GM19372 (cell line): ENCODE results near the gene ISM1.

ENCODE experiments used
- ATAC-seq: cut with Tn5 transposase; IDR thresholded peaks from one replicate; pipeline ENCODE4 v1.9.1; 2021; ENCODE audit warnings: mild to moderate bottlenecking, low read depth, moderate library complexity; ENCODE audit not compliant: unreplicated experiment

ISM1 gene

GRCh38 chr20:13220904-13221297 is at the start of gene ISM1:
ISM1 (plus strand) TSS chr20:13221274; CDS start chr20:13221777, 503 bp downstream.
- peak; percentile 20 for ATAC-seq

GRCh38 chr20:13173201-13173600 is 47.9 kb upstream of the ISM1 start:
- ATAC-seq = no peak

GRCh38 chr20:13174402-13174801 is 46.7 kb upstream of the ISM1 start:
- ATAC-seq = no peak

- ATAC-seq = no peak
Observed at GRCh38 chr20:13180986-13181889, 39.8 kb upstream of the ISM1 start.

GRCh38 chr20:13183005-13183404 is 38.1 kb upstream of the ISM1 start:
- no peak for ATAC-seq

GRCh38 chr20:13186043-13186774 is 34.9 kb upstream of the ISM1 start:
- no peak for ATAC-seq

GRCh38 chr20:13187899-13188298 is 33.2 kb upstream of the ISM1 start:
- no peak for ATAC-seq

GRCh38 chr20:13199279-13199678 is 21.8 kb upstream of the ISM1 start:
- no peak for ATAC-seq

- ATAC-seq = no peak
Observed at GRCh38 chr20:13200767-13201500, 20.1 kb upstream of the ISM1 start.

- no peak for ATAC-seq
Observed at GRCh38 chr20:13202565-13202964, 18.5 kb upstream of the ISM1 start.

GRCh38 chr20:13205425-13205824 is 15.6 kb upstream of the ISM1 start:
- ATAC-seq = no peak

GRCh38 chr20:13205848-13206434 is 15.1 kb upstream of the ISM1 start:
- no peak for ATAC-seq

- no peak for ATAC-seq
Observed at GRCh38 chr20:13207016-13207415, 14.1 kb upstream of the ISM1 start.

- no peak for ATAC-seq
Observed at GRCh38 chr20:13211956-13212618, 9.0 kb upstream of the ISM1 start.

GRCh38 chr20:13212750-13213149 is 8.3 kb upstream of the ISM1 start:
- no peak for ATAC-seq

GRCh38 chr20:13213335-13213734 is 7.7 kb upstream of the ISM1 start:
- no peak for ATAC-seq

GRCh38 chr20:13216533-13216932 is 4.5 kb upstream of the ISM1 start:
- ATAC-seq = no peak

GRCh38 chr20:13219327-13220193 is 1.5 kb upstream of the ISM1 start:
- no peak for ATAC-seq
